Activated CD8-positive, alpha-beta memory T cell treated with anti-CD3 and anti-CD28 coated beads for 4 hours (primary cell): ENCODE results near the gene SYTL3.
"Not testable (repeated sequence)": the region's sequence is repeated elsewhere in the genome, so short reads cannot be mapped to it uniquely, and the experiment has no call there.

Source experiments
- DNase-seq, 2 donors: peaks; one replicate each; pipeline ENCODE4 v3.0.0-alpha.2; 2020; ENCODE audit warnings: low read depth in 2 of 2

Gene SYTL3

GRCh38 chr6:158662607-158662953, 12.7 kb downstream of the SYTL3 start:
- DNase-seq: no peak

DNA sequence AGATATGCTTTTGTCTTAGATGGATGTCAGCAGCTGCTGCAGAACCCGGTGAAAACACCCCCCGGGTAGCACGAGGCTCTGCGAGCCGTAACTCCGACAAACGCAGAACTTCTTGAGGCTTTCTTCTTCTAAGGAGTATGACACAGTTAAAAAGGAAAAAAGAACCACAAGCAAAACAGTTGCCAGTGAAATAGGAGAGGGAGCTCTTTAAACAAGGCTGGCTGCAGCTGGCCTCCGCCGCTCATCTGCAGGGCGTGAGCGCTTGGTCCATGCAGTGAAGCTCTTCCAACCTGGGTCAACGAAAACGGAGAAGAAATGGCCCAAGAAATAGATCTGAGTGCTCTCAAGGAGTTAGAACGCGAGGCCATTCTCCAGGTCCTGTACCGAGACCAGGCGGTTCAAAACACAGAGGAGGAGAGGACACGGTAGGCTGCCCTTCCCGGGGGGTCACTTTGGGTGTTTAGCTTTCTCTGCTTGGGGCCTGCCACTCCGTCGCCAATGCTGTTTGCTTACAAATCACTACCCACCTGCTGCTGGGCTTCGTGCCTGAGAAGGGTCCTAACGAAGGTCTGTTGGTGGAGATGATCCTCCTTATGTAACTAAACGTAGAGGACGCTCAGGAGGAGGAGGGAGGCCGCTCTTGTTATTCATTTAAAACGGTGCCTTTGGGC, 13.2 kb downstream of the SYTL3 start:
- no peak for DNase-seq

DNA sequence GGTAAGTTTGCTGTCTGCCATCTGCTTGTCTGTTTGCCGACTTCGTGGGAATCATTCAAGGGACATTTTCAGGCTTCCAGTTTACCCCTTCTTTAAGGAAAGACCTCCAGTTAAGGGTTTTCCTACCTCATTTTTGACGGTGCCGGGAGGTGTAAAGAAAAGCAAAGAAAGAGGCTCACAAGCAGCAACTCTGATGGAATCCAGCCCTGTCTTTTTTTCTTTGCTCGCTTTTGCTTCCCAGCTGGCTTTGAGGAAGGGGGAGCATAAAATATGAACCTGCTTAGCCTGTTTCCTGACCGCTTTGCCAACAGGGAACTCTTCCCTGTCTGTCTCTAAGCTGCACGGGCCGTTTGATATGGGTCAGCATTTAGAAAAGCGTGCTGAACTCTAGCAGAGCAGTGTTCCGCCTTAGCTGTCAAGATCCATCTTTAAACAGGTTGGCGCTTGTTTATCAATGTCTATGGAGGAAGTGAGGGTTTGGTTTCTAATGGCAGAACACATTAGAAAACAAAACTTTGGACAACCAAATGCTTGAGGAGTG, 13.8 kb downstream of the SYTL3 start:
- no peak for DNase-seq

DNA sequence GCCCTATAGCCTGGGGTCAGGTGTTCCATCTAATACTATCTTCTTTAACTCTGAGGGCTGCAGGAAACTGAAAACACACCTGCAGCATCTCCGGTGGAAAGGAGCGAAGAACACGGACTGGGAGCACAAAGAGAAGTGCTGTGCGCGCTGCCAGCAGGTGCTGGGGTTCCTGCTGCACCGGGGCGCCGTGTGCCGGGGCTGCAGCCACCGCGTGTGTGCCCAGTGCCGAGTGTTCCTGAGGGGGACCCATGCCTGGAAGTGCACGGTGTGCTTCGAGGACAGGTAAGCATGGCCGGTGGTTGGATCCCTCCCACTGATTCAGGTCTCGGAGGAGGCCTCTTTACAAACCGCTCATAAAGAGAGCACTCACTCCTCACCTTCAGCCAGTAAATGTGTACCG, 15.5 kb downstream of the SYTL3 start:
- DNase-seq: no peak

- DNase-seq: no peak
Measured at GRCh38 chr6:158666628-158667359, 16.9 kb downstream of the SYTL3 start.

DNA sequence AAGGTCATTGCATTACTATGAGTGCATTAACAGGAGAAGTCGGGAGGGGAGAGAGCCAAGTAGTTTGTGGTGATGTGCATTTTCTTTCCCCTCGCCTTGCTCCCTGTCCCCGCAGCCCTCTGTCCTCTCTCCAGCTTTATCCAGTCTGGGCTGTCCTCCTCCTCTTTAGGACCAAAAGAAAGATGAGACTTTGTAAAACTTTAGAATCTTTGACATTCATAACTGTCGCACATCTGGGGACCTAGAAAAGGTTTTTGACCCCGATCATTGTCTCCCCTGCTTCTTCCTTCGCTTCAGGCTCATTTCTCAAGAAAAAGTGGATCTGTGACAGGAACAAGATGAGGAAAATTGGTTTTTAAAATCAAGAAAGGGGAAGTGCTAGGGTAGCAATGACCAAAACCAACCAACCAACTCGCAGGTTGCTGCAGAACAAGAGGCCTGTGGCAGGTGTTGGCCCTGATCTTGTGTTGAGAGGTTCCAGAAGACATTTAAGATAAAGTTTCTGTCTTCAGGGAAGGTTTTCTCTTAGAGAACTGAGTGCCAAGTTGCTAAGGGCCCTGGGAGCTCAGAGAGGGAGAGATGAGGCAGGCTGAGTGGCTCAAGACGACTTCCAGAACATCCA, 17.6 kb downstream of the SYTL3 start:
- no peak for DNase-seq

DNA sequence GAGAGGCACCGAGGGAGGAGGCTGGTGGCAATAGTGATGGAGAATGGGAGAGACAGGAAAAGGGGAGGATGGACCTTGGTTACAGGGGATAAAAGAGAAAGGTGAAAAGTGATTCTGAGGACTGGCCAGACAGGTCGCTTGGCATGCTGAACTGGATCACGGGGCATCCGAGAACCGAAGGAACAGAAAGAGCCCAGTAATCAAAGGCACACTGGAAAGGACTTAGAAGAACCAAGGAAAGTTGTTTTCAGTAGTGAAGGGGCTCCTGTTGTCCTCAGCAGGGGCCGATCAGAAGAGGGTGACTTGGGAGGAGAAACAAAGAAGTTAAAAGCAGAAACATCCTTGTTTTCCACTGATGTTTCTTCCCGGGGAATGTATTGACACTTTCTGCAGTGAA, 18.9 kb downstream of the SYTL3 start:
- no peak for DNase-seq

GRCh38 chr6:158669145-158670035, 19.5 kb downstream of the SYTL3 start:
- no peak for DNase-seq

- not testable (repeated sequence) for DNase-seq
Measured at GRCh38 chr6:158672119-158672518, 22.3 kb downstream of the SYTL3 start.

GRCh38 chr6:158672726-158673125, 22.9 kb downstream of the SYTL3 start:
- DNase-seq: no peak

DNA sequence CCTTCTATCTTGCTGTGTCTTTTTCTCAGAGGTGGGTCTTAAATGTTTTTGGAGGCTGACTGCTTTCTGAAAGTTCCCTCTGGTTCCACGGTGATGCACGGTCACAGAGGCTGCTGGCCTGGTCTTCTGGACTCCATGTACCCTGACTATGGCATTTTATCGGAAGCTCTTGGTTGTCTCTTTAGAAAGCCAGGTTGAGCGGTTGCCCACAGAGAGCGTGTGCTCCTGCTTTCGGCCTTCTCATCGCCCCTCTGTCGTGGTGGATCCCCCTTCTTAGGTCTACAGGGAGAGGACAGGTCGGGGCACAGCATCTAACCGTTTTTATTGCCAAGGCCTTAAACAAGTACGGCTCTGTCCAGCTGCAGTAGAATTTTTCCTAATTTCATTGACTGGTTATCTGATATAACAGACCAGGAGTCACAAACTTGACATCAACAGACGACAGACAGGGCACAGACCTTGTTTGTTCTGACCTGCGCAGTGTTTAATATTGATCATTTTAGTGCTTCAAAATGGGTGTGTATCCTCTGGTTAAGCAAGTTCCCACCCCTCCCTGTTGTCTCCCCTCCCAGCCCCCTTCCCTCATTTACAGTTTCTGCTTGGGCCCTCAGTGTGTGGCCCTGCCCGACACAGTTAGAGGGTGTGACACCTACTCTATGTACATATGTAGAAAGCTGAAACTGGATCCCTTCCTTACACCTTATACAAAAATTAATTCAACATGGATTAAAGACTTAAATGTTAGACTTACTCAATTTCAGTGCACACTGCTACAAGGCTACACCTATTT, 24.7 kb downstream of the SYTL3 start:
- DNase-seq: no peak

GRCh38 chr6:158677094-158677493, 27.2 kb downstream of the SYTL3 start:
- not testable (repeated sequence) for DNase-seq

DNA sequence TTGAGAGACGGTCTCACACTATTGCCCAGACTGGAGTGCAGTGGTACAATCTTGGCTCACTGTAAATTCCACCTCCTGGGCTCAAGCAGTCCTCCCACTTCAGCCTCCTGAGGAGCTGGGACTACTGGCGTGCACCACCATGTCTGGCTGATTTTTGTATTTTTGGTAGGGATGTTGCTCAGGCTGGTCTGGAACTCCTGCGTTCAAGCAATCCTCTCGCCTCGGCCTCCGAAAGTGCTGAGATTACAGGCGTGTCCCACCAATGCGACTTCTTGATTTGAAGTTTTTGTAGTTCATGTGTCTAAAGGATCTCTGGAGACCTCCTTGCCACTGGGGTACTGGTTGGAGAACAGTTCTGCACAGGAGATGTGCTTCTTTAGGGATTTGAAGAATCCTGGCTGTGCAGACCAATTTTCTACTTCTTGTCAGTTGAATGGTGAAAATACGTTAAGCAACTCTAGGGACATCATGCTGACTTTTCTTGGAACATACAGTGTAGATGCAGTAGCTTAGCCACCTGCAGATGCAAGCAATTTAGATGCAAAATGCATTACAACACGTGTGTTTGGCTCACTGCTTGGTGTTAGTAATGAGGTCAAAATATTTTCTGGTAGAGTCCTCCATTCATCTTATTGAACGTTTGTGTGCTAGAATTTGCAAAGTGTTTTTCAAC, 28.2 kb downstream of the SYTL3 start:
- no peak for DNase-seq

DNA sequence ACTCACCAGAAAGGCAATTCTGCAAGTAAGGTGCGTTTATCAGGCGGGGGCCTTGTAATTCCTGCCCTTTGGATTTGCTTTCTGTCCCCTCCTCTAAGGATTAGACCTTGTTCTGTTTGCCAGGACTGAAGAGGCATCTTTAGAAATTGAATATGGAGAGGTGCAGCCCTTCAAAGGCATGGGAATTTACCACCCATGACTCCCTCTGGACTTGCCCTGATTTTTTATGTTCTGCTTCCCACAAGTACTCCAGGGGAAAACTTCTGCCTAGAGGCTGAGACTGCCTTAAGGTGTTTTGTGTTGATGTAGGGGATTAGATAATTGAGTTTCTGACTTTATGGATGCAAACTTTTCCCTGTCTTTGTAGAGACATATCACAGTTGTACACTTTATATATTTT, 30.2 kb downstream of the SYTL3 start:
- DNase-seq: no peak

- DNase-seq: no peak
Measured at GRCh38 chr6:158680481-158680880, 30.6 kb downstream of the SYTL3 start.

GRCh38 chr6:158684311-158684710, 34.5 kb downstream of the SYTL3 start:
- no peak for DNase-seq

DNA sequence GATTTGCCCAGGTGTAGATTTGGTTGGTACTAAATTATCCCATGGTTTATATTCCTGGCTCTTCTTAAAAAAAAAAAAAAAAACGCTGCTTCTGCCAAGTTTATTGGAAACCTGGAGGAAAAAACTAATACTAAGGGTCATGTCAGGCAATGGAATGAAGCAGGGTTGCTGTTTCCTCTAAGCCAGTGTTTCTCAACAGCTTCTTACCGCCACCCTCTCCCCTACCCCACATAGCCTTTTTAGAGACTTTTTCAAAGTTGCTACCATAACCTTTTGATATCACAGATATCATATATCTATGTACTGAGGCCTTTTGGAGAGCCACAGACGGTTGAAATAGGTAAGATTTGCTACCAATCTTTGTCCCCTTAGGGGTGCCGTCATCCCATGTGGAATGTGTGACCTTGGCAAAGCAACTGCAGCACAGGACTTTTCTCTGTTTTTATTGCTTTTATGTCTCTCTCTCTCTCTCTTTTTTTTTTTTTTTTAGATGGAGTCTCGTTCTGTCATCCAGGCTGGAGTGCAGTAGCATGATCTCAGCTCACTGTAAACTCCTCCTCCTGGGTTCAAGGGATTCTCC, 35.0 kb downstream of the SYTL3 start:
- DNase-seq: no peak

DNA sequence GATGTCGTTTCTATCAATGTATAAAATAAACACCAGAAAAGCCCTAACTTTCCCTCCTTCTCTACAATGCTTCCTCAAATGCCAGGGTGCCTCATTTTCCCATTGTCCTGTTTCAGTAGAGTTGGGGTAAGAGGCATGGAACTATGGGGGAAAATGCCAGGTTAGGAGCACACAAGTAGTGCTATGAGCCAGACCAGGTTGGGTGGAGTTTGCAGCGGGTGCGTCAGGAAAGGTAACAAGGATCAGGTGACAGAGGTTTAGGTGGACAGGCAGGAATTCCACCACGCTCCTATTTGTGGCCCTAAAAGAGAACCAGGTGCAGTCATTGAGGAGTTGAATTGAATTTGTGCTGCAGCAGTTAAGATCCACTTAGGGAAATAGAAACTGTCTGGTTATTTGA, 36.5 kb downstream of the SYTL3 start:
- no peak for DNase-seq

DNA sequence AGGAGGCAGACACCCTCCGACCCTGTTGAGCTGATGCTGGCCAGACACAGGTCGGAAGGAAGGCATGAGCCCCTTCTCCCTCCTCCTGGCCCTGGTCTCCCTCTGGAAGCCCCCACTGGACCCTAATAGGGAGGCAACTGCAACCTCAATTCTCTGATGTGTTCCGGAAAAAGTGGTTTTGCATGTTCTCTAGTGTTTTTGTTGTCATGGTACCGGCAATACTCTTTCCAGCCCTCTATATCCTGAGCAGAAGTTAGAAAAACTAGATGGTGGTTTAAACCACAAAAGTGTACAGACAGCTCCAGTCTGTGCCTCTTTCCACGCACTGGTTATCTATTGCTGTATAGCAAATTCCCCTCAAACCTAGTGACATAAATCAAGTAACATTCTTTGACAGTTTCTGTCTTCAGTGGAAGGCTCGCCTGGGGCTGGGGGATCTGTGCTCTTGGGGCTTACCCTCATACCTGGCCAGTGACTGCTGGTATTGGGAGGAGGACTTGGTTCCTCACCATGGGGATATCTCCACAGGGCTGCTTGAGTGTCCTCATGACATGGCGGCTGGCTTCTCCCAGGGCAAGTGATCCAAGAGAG, 37.0 kb downstream of the SYTL3 start:
- DNase-seq: no peak

GRCh38 chr6:158687506-158687905, 37.7 kb downstream of the SYTL3 start:
- DNase-seq: no peak
